Measurements from ENCODE around the gene SELP.

- TF ChIP-seq CTCF (IDR thresholded peaks at IDR 0.05; ENCODE audit: low read depth, low read length) = no peak
- no peak for TF ChIP-seq EZH2phosphoT487 (IDR thresholded peaks at IDR 0.05; ENCODE audit: low read depth)
These were observed 25.0 kb downstream of the SELP start for GRCh38 chr1:169604781-169605560.
